Superior temporal gyrus (tissue), 1 donor: ENCODE data around the gene SRSF7.

ENCODE experiments used
- DNase-seq: peaks from one replicate; pipeline ENCODE4 v3.0.0-alpha.2; 2016; ENCODE audit errors: extremely low spot score

The SRSF7 gene

GRCh38 chr2:38754049-38754448, 2.9 kb upstream of the SRSF7 start:
- DNase-seq = no peak

GRCh38 chr2:38751596-38752410, 642 bp upstream of the SRSF7 start:
- peak; percentile 28 for DNase-seq

- DNase-seq = peak; percentile 80
These were observed 910 bp downstream of the SRSF7 start for GRCh38 chr2:38750011-38750890.

- DNase-seq = no peak
These were observed 2.0 kb downstream of the SRSF7 start for GRCh38 chr2:38748943-38749804.

GRCh38 chr2:38748391-38748790, 2.8 kb downstream of the SRSF7 start:
- DNase-seq = no peak

GRCh38 chr2:38747819-38748218, 3.3 kb downstream of the SRSF7 start:
- no peak for DNase-seq

- no peak for DNase-seq
These were observed 4.1 kb downstream of the SRSF7 start for GRCh38 chr2:38747007-38747424.

GRCh38 chr2:38745267-38745666, 5.9 kb downstream of the SRSF7 start:
- no peak for DNase-seq

GRCh38 chr2:38744399-38744780, 6.8 kb downstream of the SRSF7 start:
- no peak for DNase-seq

- no peak for DNase-seq
These were observed 7.3 kb downstream of the SRSF7 start for GRCh38 chr2:38743672-38744398.

GRCh38 chr2:38742797-38743559, 8.2 kb downstream of the SRSF7 start:
- no peak for DNase-seq

GRCh38 chr2:38740851-38741731, 10.1 kb downstream of the SRSF7 start:
- peak; percentile 84 for DNase-seq

- DNase-seq = no peak
These were observed 11.6 kb downstream of the SRSF7 start for GRCh38 chr2:38739524-38739923.

- no peak for DNase-seq
These were observed 13.2 kb downstream of the SRSF7 start for GRCh38 chr2:38737925-38738324.

- DNase-seq = peak; percentile 17
These were observed 14.0 kb downstream of the SRSF7 start for GRCh38 chr2:38737000-38737698.

- DNase-seq = no peak
These were observed 15.2 kb downstream of the SRSF7 start for GRCh38 chr2:38735999-38736320.

- no peak for DNase-seq
These were observed 16.7 kb downstream of the SRSF7 start for GRCh38 chr2:38734299-38735058.

GRCh38 chr2:38733300-38733971, 17.7 kb downstream of the SRSF7 start:
- DNase-seq = no peak
